Measurements from ENCODE around the gene TRIM9.

Gene TRIM9

GRCh38 chr14:50972734-50973133 lies 122.2 kb downstream of the TRIM9 start:
- no peak for TF ChIP-seq L3MBTL2 (conservative IDR thresholded peaks at IDR 0.05)
- no peak for TF ChIP-seq ARNT (IDR thresholded peaks at IDR 0.05)
- TF ChIP-seq NFRKB (IDR thresholded peaks at IDR 0.05): no peak
- no peak for TF ChIP-seq FOXA1 (IDR thresholded peaks at IDR 0.05)
- no peak for TF ChIP-seq BHLHE40 (IDR thresholded peaks at IDR 0.05; ENCODE audit: borderline replicate concordance)
- TF ChIP-seq SUZ12 (IDR thresholded peaks at IDR 0.05): no peak
- TF ChIP-seq FOXM1 (IDR thresholded peaks at IDR 0.05; ENCODE audit: borderline replicate concordance): no peak
- TF ChIP-seq SP1 (IDR thresholded peaks at IDR 0.05): no peak
- TF ChIP-seq ZNF384 (IDR thresholded peaks at IDR 0.05): no peak
- TF ChIP-seq TARDBP (IDR thresholded peaks at IDR 0.05): no peak
- TF ChIP-seq ELF4 (IDR thresholded peaks at IDR 0.05): no peak
- TF ChIP-seq LEF1 (IDR thresholded peaks at IDR 0.05; ENCODE audit: borderline replicate concordance): no peak
- no peak for TF ChIP-seq CTBP1 (IDR thresholded peaks at IDR 0.05; ENCODE audit: borderline replicate concordance)
- TF ChIP-seq FOXK2 (IDR thresholded peaks at IDR 0.05): no peak
- TF ChIP-seq, protein P1, sequence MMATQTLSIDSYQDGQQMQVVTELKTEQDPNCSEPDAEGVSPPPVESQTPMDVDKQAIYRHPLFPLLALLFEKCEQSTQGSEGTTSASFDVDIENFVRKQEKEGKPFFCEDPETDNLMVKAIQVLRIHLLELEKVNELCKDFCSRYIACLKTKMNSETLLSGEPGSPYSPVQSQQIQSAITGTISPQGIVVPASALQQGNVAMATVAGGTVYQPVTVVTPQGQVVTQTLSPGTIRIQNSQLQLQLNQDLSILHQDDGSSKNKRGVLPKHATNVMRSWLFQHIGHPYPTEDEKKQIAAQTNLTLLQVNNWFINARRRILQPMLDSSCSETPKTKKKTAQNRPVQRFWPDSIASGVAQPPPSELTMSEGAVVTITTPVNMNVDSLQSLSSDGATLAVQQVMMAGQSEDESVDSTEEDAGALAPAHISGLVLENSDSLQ (IDR thresholded peaks at IDR 0.05): no peak
- ChIA-PET POLR2A (no interaction called here), CTCF (no interaction called here)
- DNase-seq (ENCODE audit: extremely low spot score): no peak

- POLR2A ChIA-PET: no interaction called here
- no peak for DNase-seq (ENCODE audit: extremely low spot score)
- no peak for TF ChIP-seq LEF1 (IDR thresholded peaks at IDR 0.05; ENCODE audit: borderline replicate concordance)
- TF ChIP-seq, protein P1 (IDR thresholded peaks at IDR 0.05): no peak
- TF ChIP-seq BHLHE40 (IDR thresholded peaks at IDR 0.05; ENCODE audit: borderline replicate concordance): no peak
- TF ChIP-seq ELF4 (IDR thresholded peaks at IDR 0.05): no peak
- TF ChIP-seq ARNT (IDR thresholded peaks at IDR 0.05): no peak
- CTCF ChIA-PET: interaction anchor here (1.2 kb wide), 1 partner anchor 27 kb away, joined by 3 read pairs; the partner anchor contains the start of gene PYGL
Measured at GRCh38 chr14:50970886-50971781, 123.8 kb downstream of the TRIM9 start.

- no peak for DNase-seq (ENCODE audit: extremely low spot score)
- ChIA-PET POLR2A (no interaction called here), CTCF (no interaction called here)
Measured at GRCh38 chr14:50967790-50968189, 127.1 kb downstream of the TRIM9 start.

GRCh38 chr14:50967103-50967502 lies 127.8 kb downstream of the TRIM9 start:
- ChIA-PET POLR2A (no interaction called here), CTCF (no interaction called here)
- no peak for DNase-seq (ENCODE audit: extremely low spot score)

More at GRCh38 chr14:50967790-50968189, 127.1 kb downstream of the TRIM9 start:
- TF ChIP-seq ARNT (IDR thresholded peaks at IDR 0.05) (no peak), LEF1 (IDR thresholded peaks at IDR 0.05; ENCODE audit: borderline replicate concordance) (no peak), BHLHE40 (IDR thresholded peaks at IDR 0.05; ENCODE audit: borderline replicate concordance) (no peak), CTBP1 (IDR thresholded peaks at IDR 0.05; ENCODE audit: borderline replicate concordance) (no peak), FOXA1 (IDR thresholded peaks at IDR 0.05) (no peak), TARDBP (IDR thresholded peaks at IDR 0.05) (no peak), L3MBTL2 (conservative IDR thresholded peaks at IDR 0.05) (no peak), SP1 (IDR thresholded peaks at IDR 0.05) (no peak), ELF4 (IDR thresholded peaks at IDR 0.05) (no peak), NFRKB (IDR thresholded peaks at IDR 0.05) (no peak), FOXM1 (IDR thresholded peaks at IDR 0.05; ENCODE audit: borderline replicate concordance) (no peak), HDGF (IDR thresholded peaks at IDR 0.05; ENCODE audit: borderline replicate concordance) (no peak), FOXK2 (IDR thresholded peaks at IDR 0.05) (no peak), SUZ12 (IDR thresholded peaks at IDR 0.05) (no peak), ZNF384 (IDR thresholded peaks at IDR 0.05) (no peak)
- TF ChIP-seq, protein P1 (IDR thresholded peaks at IDR 0.05): no peak

More at GRCh38 chr14:50967103-50967502, 127.8 kb downstream of the TRIM9 start:
- TF ChIP-seq L3MBTL2 (conservative IDR thresholded peaks at IDR 0.05) (no peak), HDGF (IDR thresholded peaks at IDR 0.05; ENCODE audit: borderline replicate concordance) (no peak), TARDBP (IDR thresholded peaks at IDR 0.05) (no peak), ARNT (IDR thresholded peaks at IDR 0.05) (no peak), NFRKB (IDR thresholded peaks at IDR 0.05) (no peak), FOXK2 (IDR thresholded peaks at IDR 0.05) (no peak), CTBP1 (IDR thresholded peaks at IDR 0.05; ENCODE audit: borderline replicate concordance) (no peak), FOXM1 (IDR thresholded peaks at IDR 0.05; ENCODE audit: borderline replicate concordance) (no peak), ZNF384 (IDR thresholded peaks at IDR 0.05) (no peak), SP1 (IDR thresholded peaks at IDR 0.05) (no peak), ELF4 (IDR thresholded peaks at IDR 0.05) (no peak), FOXA1 (IDR thresholded peaks at IDR 0.05) (no peak), SUZ12 (IDR thresholded peaks at IDR 0.05) (no peak), LEF1 (IDR thresholded peaks at IDR 0.05; ENCODE audit: borderline replicate concordance) (no peak), BHLHE40 (IDR thresholded peaks at IDR 0.05; ENCODE audit: borderline replicate concordance) (no peak)
- TF ChIP-seq, protein P1 (IDR thresholded peaks at IDR 0.05): no peak
